Activated CD8-positive, alpha-beta memory T cell treated with anti-CD3 and anti-CD28 coated beads, Interleukin-2, amount 50 U/mL, for 1 hour (primary cell): ENCODE data around the gene STK10.
"Not testable (repeated sequence)": the region's sequence is repeated elsewhere in the genome, so short reads cannot be mapped to it uniquely, and the experiment has no call there.

Experiments used
- DNase-seq: peaks from one replicate; pipeline ENCODE4 v3.0.0-alpha.2; 2020; ENCODE audit errors: extremely low read depth

STK10 gene

DNA sequence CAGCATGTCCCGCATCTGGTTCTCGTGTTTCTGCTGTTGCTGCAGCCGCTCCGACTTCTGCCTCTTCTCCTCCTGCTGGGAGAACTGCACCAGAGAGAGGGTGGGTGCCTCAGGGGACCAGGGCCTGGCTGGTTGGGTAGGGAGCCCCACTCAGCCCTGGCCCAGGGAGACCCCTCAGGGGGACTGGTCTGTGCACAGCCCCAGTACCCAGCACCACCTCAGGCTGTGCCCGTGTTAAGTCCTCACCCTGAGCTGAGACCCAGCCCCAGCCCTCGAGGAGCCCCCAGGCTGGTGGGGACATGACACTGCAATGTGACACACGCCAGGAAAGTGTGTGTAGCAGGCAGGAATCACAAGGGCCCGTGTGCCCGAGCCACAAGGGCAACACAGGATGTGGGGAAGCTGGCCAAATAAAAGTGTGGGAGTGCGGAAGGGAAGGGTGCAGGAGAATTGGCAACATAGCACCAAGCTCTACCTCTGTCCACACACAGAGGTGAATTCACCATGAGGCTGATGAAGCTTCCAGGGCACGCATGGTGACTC, 133.3 kb downstream of the STK10 start:
- no peak for DNase-seq

DNA sequence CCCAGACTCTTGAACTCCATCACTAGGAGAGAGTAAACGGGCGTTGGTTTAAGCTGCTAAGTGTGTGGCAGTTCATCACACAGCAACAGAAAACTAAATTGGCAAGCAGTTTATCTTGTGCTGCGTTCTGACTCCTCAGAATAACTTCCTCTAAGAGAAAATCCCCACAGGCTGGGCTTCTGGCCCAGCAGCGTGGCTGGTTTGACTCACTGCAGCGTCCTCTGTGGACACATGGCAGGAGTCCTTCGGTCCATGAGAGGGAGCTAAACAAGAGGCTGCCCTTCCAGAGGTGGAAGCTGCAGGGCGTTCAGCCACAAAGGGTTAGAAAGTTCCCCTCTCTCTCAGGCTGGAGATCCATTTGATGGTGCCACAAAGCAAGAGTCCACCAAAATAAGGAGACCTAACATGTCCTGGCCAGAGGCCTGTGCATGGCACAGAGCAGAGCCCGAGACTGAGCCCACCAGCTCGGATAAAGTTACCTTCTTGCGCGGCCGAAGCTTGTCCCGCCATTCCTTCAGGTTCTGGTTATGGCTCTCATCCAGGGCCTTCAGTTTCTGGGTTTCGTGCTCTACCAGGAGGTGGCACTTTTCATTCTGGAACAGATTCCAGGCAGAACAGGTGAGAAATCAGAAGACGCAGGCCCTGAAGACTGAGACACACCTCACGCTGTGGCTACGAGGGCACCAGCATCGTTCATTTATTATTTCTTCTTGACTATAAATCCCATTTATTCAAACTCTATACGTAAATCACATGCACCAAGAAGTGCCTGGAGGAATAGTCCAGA, 135.4 kb downstream of the STK10 start:
- no peak for DNase-seq

DNA sequence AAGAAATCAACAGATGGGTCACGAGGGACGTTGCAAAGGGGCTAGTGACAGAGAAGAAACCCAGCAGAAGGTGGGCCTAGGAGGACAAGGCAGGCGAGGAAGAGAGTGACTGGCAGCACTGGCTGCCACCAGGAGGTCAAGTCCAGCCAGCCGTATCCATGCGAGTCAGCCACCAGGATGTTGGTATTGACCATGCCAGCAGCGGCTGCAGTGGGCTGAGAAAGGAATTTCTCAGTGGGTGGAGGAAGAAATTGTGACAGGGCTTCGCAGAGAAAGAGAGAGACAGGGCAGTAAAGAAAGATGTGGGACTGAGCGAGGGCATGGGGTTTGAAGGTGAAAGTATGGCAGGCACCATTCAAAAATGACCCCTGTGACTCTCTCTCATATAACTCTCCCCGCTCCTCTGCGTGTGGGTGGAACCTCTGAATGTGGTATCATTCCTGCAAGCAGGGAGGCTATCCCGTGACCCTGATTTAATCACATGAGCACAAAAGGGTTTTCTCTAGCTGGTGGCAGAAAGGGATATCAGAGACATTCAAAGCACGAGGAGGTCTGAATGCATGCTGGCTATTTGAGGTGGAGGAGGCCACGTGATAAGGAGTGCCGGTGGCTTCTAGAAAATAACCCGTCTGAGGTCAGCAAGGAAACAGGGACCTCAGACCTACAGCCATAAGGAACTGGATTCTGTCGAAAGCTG, 136.2 kb downstream of the STK10 start:
- no peak for DNase-seq

DNA sequence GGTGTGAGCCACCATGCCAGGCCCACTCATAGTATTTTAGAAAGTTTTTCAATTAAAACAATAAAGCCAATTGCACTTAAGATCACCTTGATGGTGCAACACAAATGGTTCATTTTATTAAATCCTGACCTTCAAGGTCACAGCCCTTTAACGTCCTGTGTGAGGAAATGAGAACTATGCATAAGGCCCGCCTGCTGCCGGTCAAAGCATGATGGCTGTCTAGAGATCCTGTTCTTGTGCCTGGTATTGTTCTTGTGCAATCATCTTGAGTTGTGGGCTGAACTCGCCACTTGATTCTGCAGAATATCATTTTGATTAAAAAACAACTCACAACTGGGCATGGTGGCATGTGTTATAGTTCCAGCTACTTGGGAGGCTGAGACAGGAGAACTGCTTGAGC, 137.9 kb downstream of the STK10 start:
- no peak for DNase-seq

DNA sequence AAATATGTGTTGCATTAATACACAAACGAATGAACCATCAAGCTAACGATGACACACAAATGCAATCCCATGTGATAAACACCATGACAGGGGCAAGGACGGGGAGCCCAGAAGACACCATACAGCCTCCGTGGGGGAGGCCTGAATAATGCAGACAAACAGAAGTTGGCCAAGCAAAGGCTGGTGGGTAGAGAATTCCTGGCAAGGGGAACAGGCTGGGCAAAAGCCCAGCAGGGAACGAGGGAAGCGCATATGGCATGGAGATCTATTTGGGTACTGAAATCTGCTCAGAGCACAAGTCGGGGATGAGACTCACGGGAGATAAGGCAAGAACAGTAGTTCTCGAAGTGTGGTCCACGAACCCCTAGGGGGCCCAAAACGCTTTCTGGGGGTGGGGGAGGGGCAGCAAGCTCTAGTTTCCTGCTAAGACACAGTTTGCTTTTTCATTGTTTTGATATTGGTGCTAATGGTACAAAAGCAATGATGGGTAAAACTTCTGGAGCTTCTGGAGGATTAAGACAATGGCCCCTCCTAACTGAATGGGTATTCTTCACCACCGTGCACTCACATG, 138.7 kb downstream of the STK10 start:
- no peak for DNase-seq

DNA sequence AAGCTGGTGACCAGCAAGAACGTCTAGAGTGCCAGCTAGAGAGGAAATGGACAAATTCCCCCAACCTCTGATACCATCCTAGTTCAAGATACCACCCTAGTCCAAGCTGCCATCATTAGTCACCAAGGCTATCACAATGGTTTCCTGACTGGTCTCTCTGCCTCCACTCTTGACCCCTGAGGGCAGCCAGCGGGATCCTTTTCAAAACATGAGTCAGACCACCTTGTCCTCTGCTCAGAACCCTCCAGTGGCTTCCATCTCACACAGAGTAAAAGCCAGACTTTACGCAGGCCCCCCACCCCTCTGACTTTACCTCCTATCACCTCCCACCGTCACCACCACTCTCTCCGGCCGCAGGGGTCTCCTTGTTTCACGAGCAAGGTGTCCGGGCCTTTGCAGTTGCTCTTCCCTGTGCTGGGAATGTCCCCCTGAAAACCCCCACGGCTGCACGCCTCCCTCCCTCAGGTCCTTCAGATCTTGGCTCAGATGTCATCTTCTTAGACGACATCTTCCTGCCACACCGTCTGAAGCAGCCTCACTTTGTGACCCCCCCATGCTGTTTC, 139.4 kb downstream of the STK10 start:
- DNase-seq, result no peak

DNA sequence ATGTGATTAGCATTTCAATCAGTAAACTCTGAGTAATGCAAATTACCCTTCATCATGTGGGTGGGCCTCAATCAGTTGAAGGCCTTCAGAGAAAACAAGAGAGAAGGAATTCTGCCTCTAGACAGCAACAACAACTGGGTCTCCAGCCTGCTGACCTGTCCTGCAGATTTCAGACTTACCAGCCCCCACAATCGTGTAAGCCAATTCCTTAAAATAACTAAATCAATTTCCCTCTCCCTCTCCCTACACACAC, 139.9 kb downstream of the STK10 start:
- DNase-seq, result no peak

DNA sequence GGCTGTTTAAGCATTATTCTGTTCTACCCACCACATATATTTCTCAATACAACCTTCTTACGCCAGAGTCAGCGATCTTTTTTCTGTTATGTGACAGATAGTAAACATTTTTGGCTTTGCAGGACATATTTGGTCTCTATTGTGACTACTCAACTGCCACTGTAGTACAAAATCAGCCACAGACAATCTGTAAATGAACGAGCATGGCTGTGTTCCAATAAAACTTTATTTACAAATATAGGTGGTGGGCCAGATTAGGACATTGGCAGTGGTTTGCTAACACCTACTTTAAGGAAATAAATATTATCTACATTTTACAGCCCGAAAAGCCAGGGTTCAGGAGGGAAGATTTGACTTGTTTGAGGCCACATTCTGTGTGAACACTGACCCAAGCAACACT, 141.4 kb downstream of the STK10 start:
- no peak for DNase-seq

DNA sequence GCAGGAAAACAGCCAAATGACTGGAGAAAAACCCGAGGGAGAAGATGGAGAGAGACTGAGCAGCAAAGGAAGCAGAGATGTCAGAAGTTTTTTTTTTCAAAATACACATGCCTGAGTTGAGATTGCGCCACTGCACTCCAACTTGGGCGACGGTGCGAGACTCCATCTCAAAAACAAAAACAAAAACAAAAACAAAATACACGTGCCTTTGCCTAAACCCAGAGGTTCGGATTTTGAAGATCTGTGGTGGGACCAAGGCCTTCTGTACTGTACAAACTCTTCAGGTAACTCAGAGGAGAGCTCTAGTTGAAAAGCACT, 142.8 kb downstream of the STK10 start:
- no peak for DNase-seq

DNA sequence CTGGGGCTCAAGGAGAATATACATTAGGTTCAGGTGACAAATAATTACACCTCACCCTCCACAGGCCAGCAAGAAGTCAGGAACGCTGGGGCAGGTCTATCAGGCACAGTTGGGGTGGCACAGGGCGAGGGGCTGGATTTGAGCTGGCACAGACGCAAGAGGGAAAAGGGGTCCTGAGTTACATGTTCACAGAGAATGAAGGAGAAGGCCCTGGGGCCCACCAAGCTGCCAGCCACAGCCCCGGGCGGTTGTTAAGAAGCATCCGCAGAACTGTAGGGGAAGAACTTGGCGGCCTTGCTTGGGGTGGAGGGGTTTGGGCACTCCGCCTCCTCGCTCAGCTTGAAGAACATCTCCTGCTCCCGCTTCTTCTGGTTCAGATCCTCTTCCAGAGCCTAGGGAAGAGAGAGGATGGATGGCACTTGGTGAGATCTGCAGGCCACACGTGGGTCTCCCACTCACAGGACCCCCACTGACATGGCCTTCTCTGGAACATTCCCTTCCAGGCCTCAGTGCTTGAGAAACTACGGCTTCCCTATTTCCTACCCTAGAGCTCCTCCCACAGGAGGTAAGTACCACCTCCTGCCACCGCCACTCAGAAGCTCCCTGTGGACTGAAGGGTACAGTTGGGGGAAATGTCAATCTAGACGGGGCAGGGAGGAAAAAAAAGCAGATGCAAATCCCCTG, 143.3 kb downstream of the STK10 start:
- DNase-seq, result no peak

DNA sequence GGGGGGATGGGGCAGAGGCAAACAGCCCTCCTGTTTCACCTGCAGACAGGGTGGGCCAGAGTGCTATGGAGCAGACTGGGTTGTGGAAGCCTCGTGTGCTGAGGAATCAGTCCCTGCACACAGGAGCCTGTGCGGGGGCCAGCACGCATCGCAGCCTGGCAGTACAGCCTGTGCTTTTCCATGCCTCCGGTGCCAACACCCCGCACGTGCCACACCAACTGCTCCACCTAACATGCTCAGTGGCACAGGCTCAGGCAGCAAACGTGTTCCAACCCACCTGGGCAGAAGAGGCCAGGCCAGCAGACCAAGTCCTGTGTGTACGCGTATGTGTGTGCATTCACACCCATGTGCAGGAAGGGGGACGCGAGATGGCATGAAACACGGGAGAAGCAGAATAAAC, 144.2 kb downstream of the STK10 start:
- DNase-seq, result no peak

DNA sequence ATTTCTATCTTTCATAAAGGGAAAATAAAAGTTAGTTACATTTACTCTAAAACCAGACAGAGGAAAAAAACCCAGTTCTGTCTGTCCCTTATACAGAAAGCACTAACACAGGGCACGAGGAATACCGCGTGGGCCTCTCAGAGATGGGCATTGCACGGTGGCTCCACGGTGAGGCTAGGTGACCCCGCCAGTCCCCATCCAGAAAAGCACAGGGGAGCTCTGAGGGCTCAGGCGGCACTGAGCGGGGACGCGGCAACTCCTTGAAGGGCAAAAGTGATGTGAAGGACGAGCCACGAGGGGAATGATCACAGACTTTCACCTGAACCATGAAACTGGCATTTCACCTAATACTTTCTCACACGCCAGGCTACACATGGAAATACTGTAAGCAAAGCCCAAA, 145.8 kb downstream of the STK10 start:
- no peak for DNase-seq

DNA sequence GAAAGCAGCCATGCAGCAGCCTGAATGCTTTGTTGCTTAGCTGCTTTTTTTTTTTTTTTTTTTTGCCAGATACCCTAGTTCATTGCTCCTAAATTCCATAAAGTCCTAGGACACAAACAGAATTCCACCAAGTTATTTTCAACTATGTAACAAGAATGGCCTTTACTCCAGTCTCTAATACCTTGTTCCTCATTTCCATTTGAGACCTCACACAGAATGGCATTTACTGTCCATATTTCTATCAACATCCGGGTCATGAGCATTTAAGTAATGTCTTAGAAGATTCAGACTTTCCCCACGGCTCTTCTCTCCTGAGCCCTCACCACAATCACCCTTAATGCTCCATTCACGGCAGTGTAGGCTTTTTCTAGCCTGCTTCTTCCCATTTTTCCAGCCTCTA, 149.9 kb downstream of the STK10 start:
- no peak for DNase-seq

DNA sequence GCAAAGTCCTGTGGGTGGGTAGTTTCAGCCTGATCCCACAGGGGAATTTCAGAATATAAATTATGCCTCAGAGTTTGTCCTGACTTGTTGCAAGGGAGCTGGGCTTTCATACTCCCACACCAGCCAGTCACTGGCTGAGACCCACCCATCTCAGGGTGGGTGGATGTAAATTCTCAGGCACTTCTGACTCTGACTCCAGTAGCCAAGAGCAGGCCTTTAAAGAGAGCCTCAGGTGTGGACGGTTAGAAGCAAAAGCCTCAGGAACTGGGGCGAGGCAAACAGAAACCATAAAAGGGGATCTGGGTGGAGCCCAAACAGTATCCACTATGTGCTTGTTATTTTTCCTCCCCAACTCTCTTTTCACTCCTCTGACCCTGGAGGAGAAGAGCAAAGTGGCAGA, 153.0 kb downstream of the STK10 start:
- no peak for DNase-seq

DNA sequence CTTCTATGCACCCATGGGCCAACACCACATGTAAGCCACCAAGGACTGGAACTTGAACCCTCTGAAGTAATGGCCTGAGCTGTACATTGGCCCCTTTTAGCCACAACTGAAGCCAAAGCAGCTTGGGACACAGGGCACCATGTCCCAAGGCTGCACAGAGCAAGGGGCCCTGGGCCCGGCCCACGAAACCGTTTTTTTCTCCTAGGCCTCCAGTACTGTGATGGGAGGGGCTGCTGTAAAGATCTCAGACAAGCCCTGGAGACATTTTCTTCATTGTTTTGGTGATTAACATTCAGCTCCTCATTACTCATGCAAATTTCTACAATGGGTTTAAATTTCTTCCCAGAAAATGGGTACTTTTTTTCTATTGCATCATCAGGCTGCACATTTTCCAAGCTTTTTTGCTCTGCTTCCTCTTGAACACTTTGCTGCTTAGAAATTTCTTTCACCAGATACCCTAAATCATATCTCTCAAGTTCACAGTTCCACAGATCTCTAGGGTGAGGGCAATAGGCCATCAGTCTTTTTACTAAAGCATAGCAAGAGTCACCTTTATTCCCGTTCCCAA, 156.0 kb downstream of the STK10 start:
- no peak for DNase-seq

DNA sequence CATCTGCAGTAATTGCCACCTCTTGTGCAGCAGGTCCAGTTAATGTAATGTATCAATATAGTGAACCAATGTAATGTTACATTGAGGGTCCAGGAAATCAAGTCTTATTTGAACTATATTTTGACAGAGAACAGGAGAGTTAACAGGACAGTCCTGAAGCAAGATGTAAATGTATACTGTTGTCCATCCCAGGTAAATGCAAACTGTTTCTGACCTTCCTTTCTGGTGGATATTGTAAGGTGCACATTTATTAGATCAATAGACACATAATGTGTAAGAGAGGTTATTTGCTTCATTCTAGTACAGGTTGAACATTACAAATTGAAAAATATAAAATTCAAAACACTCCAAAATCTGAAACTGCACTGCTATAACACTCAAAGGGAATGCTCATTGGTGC, 158.1 kb downstream of the STK10 start:
- DNase-seq, result no peak

DNA sequence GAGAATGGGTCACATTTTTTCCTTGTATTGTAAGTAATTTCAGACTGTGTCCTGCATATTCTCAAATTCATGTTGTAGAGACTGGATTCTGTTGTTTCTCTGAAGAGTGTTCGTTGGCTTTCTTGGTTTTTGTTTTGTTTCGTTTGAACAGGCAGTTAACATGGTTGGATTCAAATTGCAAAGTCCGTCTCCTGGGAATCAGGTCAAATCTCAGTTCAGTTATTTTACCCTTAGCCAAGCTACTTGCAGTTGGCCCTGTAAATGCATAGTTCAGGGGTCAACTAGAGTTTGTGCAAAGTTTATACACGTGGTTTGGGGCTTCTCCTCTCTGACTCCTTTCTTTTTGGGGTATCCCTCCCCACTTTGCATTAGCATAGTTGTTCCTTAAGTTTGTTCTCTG, 159.9 kb downstream of the STK10 start:
- no peak for DNase-seq

DNA sequence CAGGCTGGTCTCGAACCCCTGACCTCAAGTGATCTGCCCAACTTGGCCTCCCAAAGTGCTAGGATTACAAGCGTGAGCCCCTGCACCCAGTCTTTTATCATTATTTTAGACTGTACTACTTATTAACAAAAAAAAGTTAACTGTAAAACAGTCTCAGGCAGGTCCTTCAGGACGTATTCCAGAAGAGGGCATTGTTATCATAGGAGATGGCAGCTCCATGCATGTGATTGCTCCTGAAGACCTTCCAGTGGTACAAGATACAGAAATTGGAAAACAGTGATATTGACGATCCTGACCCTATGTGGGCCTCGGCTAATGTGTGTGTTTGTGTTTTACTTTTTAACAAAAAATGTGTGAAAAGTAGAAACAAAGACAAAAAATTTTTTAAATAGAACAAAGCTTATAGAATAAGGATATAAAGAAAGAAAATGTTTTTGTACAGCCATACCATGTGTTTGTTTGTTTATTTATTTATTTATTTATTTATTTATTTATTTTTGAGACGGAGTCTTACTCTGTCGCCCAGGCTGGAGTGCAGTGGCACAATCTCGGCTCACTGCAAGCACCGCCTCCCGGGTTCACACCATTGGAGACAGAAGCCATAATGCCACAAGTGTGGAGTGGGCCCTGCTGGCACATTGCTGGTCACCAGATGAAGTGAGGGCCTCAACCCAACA, 167.8 kb downstream of the STK10 start:
- DNase-seq, result not testable (repeated sequence)

DNA sequence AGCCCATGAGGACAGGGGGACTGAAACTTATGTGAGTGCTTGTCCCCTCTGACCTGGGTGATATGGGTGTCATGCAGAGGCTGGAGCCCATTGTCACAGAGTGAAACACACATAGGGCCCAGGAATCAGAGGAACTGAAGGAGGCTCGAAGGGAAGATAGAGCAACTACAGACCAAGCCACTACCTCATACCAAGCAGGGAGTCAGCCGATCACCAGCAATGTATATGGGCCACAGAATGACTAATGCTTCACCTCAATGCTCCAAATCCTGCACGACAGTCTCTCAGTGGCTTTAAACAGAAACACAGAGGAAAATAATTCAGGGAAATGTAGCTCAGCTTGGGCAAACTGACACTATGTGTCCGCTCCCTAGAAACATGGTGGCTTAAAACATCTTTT, 172.7 kb downstream of the STK10 start:
- DNase-seq, result no peak

DNA sequence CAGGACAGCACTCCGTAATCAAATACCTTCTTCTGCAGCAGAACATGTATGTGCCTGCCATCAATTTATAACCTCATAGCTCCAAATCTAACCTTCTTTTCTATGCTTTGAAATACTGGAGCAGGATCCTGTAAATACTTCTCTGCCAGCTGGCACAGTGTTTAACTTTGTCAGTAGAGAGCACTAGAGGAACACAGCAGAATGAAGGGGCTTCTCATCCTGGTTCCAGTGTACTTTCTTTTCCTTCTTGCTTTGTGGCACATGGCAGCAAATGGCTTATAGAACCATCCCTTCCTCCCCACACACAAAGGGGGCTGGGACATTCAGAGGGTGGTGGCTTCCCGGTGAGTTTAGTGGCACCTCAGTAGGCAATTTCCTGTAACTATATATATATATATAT, 177.7 kb downstream of the STK10 start:
- no peak for DNase-seq

DNA sequence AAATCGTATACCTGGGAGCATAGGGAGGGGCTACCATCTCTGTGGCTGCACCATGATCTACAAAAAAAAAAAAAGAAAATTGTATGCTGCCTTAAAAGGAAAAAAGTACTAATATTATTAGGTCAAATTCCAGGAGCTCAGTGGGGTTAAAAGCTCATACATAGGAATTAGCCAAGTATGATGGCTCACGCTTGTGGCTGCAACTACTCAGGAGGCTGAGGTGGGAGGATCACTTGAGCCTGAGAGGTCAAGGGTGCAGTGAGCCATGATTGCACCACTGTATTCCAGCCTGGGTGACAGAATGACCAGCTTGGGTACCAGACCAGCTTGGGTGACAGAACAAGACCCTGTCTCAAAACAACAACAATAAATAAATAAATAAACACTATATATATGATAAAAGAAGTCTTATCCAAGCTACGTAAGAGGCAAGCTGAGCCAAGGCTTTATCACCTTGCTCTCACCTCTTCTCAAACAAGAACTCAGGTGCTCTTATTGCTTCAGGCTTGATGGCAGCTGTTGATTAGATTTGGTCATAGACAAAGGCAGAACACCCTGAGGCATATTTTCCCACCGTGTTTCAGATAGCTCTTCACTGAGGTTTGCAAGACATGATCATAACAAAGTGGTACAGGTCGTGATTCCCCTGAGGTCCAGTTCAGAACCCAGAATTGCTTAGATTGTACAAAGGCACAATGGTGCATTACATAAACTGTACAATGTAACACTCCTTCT, 178.3 kb downstream of the STK10 start:
- no peak for DNase-seq
